Thyroid gland (tissue), 4 donors: ENCODE data around the gene MLC1.

Experiments used
- CTCF ChIP-seq, 6 experiments: fragments of 200-600 bp in 3 of 6; fragments of 450-650 bp in 3 of 6; sonication (generic) in 3 of 6; IDR thresholded peaks; one replicate each; pipeline ENCODE4 v1.5.1; 2016 to 2019; ENCODE audit warnings: antibody characterized with exemption in 6 of 6, mild to moderate bottlenecking in 2 of 6, inconsistent platforms in 1 of 6, moderate library complexity in 1 of 6
- POLR2A ChIP-seq, 2 donors: fragments of 450-650 bp; IDR thresholded peaks; one replicate each; pipeline ENCODE4 v1.6.1; 2017; ENCODE audit warnings: antibody characterized with exemption in 2 of 2, mild to moderate bottlenecking in 2 of 2, moderate library complexity in 1 of 2

DNA sequence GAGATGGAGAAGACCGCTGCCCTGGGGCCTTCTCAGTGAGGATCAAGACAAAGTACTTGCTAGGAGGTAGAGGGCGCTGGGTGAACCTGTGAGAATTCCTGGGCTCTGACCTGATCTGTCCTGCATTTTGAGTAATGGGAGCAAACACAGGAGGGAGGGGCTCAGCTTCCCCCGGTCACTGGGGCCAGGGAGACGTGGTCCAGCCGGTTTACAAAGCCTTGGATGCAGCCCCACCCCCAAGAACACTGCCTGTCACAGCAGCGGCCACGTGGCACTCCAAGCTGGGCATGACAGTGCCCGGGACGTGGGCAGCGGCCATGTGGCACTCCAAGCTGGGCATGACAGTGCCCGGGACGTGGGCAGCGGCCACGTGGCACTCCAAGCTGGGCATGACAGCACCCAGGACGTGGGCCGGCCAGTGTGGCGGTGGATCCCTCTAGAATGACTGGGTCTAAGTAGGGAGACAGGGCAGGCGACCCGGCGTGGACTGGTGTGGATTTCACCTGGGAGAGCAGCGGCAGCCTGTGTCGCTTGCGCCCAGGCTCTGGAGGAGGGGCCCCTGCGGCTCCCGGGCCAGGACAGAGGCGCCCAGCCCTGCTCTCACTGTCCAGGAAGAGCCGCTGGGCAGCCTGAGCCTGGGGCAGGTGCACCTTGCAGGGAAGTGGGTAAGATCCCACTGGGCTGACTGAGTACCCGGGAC, 24.6 kb downstream of the MLC1 start:
- TF ChIP-seq CTCF (IDR thresholded peaks at IDR 0.05) (no peak), POLR2A (IDR thresholded peaks at IDR 0.05) (no peak)
